HG03066 (cell line): Measurements from ENCODE around the gene DLX5.

Experiments
- ATAC-seq: cut with Tn5 transposase; IDR thresholded peaks from one replicate; pipeline ENCODE4 v1.9.1; 2021; ENCODE audit warnings: low read depth; ENCODE audit not compliant: unreplicated experiment

Gene DLX5

DNA sequence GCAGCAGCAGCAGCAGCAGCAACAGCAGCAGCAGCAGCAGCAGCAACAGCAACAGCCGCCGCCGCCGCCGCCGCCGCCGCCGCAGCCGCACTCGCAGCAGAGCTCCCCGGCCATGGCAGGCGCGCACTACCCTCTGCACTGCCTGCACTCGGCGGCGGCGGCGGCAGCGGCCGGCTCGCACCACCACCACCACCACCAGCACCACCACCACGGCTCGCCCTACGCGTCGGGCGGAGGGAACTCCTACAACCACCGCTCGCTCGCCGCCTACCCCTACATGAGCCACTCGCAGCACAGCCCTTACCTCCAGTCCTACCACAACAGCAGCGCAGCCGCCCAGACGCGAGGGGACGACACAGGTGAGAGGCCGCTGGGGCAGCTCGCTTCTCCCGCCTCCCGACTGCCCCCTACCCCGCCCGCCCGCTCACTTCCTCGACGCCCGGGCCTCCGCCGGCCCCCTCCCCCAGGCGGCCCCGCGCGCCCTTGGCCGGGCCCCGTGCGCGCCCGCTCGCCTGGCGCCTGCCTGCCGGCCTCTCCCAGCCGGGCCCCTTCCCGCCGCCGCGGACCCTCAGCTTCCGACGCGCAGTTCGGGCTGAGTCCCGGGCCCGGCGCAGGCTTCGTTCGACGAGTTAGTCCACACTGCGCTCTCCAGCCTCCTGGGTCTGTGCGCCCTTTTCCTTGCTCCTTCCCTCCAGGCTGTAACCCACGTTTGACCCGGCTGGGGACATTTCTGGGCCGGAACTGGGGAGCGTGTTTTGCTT, 18.4 kb downstream of the DLX5 start:
- ATAC-seq = peak; percentile 51

DNA sequence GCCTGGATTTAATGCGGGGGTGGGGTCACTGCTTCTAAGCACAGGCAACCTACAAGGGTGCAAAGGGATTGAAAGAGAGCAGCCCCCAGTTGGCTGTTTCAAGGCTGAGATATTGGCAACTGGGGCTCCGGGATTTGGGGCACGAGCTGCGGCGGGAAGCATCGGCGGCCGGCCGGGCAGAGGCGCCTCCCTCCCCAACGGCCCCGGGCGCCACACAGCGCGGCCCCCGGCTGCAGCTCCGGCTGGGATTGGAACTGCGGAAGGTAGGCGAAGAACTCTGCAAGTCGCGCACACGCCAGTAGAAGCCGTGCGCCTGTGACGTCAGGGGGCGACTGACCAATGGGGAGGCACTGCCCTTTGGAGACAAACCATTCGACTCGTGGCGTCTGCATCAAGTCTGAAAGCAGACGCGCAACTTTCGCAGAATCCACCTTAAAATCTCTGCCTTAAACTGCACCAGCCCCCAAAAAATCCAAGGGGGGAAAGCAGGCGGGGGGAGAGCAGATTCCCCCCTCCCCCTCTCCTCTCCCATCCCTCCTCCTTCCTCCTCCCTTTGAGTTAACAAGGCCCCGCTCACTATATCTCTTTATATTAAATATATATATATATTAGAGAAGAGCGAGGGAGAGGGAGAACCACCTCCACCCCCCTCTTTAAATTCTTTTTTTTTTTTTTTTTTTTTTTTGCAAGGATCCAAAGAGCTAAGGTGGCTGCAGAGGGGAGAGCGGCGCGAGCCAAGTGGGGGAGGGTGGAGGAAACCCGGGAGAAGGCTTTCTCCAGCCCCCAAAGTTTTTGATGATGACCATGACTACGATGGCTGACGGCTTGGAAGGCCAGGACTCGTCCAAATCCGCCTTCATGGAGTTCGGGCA, 19.2 kb downstream of the DLX5 start, which contains the start of gene DLX6:
TSS of gene DLX6 (plus strand) at position 371 of the 872 bp plus-strand sequence. CDS start at position 796, 425 bp downstream.
- ATAC-seq = no peak

DNA sequence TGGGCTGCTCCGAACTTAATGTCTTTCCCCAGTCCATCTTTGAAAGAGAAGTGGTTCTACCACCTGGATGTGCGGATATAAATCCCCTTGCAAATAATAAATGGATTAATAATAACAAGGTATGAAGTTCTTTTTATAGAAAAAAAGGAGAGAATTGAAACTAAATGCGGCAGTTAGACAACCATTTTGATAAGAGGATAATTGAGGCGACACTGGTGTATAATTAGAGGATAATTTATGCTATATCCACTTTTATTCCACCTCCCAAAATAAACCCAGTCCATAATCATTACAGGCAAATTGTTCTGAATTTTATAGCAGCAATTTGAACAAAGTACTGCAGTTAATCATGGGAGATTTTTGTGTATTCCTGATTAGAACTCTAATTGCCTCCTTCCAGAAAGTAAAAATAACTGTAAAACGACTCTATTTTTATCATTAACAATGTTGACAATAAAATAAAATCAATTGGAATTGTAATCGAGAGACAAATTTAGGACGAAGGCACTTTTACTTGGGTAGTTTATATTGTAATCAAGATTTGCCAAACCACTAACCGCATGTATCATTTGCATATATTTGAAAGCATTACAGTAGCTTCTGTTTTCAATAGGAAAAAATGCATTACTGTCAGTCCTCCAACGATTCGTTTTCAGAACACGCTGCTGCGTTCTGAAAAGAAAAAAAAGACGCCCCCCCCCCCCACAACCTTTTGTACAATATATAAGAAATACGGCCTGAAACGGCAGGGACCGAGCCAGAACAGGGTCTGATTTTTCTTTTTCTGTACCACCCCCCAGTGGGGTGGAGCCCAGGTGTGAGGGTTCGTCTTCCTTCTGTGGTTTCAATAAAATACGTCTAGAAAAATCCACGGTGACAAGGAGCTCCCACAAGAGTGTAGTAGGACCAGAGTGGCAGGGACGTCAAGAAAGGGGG, 20.1 kb downstream of the DLX5 start:
- no peak for ATAC-seq

DNA sequence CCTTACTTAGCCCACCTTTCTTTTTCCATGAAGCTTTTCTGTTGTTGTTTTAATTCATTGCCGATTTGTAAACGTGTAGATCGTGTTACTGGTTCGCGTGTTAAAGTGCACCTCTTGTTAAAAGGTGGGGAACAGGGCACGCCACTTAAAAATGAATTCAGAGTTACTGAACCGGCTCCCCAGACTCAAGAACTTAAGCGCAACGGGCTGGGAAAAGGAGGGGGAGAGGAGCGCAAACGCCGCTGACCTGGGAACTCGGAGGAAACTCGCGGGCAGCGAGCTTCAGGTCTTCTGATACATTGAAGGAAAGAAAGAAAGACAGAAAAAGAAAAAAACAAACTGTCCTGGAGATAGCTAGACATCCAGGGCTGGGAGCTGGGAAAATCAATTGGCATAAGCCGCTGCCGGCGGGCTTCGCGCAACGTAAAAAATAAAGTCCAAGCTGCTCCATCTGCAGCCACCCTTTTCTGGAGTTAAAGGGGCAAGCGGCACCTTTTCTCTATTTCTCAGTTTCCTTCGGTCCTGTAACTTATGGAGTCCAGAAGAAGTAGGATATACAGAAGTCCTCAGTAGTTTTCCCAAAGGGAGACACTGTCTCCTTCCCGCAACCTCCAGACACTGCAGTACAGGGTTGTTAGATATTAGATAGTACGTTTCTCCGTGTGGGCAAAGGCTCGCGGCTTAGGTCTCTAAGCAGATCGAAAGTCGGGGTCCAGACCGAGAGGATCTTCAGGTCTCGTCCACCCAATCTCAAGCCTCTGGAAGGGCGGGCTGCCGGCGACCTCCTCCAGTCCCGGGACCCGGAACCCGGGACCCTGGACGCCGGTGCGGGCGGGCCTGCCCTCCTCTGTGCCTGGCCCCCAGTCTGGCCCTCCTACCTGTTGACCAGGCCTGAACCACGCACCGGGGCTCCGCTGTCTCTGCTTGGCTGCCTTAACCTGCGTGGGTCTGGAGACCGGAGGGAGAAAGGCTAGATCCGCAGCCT, 21.1 kb downstream of the DLX5 start:
- no peak for ATAC-seq

DNA sequence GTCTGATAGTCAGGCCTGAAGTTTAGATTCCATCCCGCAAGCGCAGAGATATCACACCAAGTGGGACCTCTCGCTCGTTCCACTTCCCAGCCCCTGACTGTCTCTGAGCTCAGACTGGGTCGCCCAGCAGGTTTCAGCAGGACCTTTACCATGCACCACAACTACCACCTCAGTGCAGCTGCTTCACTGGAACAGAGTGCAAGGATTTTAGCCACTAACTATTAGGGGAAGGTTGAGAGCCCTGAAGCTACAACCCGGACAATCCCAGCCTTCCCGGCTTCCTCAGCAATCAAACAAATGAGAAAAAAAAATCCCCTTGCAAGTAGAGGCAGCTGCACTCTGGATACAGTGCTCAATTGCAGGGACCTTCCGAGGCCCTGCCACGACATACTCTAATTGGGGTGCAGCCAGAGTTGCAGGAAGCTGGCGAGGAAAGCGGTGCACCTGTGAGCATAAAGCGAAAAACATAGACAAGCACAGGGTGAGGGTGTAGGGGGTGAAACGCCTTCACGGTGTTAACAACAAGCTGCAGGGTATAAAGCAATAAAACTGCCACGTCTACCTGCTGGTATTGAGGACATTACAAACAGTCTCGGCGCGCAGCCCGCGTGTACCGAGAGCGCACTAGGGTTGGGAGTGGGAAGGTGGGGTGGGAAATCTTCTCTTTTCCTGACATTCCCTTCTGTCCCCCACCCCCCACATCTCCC, 21.9 kb downstream of the DLX5 start:
- ATAC-seq = no peak

DNA sequence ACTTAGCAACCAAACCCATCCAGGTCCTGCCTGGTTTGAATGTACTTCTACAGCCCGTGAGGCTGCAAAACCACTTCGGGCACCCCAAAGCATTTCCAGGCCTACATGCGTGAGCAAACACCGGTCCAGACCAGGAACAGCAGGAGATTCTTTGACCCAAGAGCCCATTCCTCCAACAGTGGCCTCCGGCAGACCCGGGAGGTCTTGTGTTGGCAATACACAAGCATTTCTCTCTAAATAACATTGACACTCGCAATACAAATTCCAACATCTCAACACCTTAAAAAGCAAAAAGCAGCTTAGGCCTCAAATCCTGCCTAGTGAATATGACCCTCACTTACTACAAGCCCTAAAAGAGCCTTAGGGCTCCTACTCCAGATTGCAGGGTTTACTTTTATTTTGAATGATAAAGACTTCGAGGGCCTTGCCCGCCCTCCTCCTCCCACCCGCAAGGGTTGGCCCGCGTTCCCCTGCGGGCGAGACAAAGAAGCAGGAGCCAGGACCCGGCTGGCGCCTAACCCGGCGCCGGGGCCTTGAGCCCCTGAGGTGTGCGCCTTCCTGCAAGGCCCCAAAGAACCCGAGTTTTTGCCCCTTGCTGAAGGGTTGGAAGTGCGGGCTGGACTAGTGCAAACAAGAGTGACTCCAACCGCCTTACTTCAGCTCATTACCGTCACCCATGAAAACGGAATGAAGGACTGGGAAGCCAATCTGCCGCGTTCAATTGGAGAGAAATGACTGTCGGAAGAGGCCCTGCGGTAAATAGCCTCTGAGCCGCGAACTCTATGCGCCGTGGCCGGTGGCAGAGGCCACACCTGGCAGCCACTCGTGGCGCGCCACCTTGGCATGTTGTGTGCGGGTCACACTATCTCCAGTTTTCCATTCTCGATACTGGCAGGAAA, 22.7 kb downstream of the DLX5 start:
- ATAC-seq = no peak

DNA sequence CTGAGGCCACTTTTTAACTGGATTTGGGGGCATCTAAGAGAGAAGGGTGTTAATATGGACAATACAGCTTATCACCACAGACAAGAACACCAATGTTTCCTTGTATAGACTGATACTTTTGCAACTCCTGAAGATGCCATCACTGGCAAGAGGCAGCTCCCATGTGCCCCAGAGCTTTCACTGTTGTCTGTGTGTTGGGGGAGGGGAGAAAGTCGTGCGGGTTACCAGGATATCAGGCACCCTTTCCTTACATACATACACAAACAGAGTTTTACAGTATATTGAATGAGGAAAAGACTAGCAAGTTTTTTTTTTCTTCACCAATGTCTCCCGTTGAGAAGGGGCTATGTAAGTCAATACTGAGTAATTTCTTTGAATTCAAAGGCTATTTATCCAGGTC, 23.4 kb downstream of the DLX5 start:
- ATAC-seq = no peak

DNA sequence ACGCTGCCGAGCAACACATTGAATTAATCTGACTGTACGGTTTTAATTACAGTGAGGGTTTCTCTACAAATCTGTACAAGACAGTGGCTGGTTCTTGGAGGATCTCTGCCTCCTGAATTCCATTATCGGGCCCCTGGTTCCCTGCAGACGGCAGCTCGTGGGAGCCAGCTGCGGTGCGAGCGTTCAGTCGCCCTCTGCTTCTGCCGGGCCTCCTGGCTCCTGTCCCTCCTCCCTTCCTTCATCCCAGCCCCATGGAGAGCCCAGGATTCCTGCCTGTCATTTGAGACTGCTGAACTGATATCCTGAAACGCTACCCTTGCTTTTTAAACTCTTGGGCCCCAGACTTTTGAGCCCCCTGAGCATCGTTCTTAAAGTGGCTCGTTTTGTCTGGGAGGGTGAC, 25.9 kb downstream of the DLX5 start:
- no peak for ATAC-seq

DNA sequence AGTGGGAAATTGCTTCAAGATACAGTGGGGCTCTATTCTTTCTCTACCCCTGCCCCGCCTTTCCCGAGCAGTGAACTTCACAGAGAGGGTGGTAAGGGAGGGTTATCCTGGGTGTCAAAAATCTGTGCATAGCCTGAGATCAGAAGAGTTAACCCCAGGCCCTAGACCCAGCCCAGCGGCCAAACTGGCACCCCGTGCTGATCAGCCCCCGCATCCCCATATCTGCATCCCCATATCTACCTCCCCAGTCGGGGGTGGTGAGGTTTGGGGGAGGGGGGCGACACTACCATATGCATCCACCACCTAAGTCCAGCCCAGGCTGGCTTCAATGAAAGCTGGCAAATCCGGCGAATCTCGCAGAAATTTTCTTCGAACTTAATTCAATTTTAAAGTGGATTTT, 26.3 kb downstream of the DLX5 start:
- no peak for ATAC-seq

DNA sequence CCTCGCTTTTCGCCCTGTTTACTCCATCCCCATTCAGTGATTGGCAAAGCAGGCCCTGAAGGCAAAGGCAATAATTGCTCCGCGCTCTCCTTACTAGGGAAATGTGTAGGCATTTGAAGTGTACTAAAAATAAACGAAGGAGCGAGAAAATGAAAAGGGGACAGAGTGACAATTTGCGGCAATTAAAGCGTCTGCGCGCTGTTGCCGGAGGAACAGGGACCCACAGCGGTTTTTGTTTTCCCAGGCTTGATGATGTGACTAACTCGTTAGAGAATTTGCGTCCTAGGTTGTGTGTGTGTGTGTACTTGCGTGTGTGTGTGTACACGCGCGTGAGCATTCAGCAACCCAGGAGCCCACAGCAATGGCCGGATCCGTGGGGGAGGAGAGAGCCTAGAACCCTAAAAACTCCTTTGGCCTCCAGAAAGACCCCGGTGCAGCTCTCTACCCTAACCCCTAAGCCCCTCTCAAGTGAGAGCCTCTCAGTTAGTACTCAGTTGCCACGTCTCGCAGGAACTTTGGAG, 27.1 kb downstream of the DLX5 start:
- no peak for ATAC-seq

DNA sequence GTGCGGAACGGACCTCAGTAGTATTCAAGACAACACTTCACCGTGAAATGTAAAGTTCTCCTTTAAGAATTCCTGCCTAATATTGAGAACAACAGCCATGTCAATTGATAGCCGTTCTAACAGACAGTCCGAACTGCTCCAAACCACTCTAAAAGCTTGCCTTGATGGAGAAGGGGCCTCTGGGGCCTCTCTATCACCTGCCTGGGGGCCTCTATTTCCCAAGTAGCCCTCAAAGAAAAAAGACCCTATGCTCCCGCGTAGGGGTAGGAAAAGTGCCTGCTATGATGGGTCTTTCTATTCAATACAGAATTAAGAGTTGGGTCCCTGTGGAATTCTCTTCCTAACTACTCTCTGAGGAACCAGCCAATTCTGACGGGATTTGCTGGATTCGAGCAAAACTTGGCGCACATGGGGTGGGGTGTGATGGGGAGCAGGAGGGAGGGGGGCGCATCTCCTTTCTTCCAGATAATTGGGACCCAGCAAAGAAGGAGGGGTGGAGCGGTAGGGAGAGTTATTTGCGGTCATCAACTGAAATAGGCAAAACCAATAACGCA, 27.6 kb downstream of the DLX5 start:
- no peak for ATAC-seq

DNA sequence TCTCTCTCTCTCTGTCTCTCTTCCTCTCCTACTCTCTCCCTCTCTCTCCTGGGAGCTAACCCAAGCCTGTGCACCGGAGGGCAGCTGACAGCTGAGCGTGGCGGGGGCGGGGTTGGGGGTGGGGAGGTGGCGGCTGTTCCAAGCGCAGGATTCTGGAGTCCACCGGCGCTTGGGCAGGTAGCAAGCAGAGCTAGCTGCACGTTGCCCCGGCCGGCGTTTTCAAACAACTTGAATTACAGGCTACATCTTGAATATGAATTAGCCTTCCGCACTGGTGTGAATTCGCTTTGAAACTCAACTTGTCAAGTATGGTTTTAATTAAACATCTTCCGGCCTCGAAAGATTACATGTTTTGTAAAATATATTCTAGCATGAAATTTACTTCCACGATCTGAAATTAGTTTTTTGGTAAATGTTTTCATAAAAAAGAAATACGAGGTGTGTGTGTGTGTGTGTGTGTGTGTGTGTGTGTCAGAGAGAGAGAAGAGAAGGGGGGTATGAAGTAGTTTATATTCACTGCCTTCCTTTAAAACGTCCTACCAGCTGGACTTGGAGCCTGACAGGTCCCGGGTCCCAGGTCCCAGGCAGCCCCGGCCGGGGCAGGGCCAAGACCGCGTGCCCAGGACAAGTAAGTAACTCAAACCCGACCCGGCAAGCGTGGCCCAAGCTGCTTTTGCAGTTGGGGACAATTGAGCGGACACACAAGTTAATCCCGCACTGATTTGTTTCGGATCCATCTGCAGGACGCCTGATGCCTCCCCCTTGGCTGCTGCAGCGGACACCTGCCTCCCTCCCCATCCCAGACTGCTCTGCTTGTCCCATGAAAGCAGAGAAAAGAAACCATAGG, 28.3 kb downstream of the DLX5 start:
- ATAC-seq = no peak

DNA sequence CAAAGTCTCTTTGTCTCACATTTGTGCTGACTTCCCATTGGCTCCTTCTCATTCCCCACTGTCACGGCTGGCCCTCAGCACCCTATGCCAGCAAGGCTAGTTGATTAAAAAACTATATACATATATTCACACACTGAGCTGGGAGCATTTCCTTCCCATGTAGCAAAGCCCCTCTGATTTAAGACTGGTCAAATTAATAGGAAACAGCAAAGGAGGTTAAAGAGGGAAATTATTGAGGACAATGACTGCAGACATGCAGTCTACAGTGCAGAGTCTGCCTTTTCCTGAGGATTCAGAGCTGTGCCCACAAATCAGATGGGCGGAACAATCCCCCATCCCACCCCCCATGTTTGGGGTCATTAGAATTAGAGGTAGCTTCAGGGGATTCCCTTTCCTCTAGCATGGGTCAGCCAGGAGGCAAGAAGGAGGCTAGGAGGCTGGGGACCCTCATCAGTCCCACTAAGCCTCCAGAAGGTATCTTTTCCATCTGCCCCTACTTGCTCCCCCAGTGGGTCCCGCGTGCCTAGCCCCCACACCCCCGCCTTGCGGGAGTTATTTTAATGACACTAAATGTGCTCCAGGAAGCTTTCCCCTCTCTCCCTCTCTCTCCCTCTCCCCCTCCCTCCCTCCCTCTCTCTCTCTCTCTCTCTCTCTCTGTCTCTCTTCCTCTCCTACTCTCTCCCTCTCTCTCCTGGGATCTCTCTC, 29.1 kb downstream of the DLX5 start:
- ATAC-seq = no peak

DNA sequence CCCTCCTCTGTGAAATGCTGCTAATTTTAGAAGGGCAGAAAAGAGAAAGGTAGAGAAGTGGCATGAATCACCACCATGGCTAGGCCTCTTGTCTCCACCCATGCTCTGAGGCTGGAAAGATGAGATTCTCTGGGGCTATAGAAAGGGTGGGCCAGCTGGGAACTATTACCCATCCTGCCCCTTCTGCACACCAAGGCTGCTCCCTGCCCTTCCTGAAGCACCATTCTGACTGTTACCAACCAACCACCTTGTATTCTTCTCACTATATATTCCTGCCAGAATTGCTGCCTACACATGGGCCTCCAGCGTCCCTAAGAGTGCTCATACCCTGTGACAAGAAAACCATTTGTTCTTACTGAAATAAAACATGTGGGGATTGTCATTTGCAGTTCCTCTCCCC, 30.7 kb downstream of the DLX5 start:
- ATAC-seq = no peak

DNA sequence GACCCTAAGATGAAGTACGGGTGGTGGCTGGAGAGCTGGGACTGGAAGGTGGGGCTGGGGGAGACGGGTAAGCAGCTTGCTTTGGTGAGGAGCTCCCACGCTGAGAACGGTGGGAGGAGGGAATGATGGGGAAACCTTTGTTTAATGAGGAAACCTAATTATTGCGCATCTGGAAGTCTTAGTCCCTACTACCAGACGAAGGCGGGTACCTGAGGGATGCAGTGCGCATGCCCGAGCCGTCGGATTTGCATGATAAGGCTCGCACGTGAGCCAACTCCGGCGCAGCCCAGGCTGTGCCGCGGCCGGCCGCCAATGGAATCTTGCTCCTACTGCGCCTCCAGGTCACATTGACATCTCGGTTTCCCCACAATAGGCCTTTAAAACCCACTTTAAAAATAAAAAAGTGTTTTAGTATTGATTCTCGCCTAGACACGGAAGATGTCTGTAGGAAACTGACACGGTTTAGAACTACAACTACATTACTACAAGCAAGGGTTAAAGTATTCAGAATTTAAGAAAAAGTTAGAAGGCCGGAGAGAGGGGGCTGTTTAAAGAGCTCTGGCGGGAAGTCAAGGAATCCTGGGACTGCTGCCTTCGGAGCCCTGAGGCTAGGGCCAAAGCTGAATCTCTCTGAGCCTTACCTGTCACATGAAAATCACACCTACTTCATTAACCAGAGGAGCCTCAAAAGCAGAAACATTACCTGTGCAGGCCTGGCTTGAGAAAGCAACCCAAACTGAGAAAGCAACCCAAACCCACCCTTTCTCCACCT, 31.4 kb downstream of the DLX5 start:
- ATAC-seq = no peak
